DND-41 (cell line): ENCODE results near the gene C3orf18.

Experiments used
- ATAC-seq: fragments of 200-7000 bp; cut with Tn5 transposase; 3 replicates; pipeline ENCODE4 v1.9.1; 2021; ENCODE audit warnings: low read depth; ENCODE audit not compliant: insufficient read depth
- DNase-seq: peaks from one replicate; pipeline ENCODE4 v3.0.0-alpha.2; 2020
- H2AFZ ChIP-seq: 2 replicates; pipeline ENCODE4 v1.6.0; 2012; ENCODE audit warnings: low read depth, low read length
- H3K27ac ChIP-seq: 2 replicates; pipeline ENCODE4 v1.5.1; 2012; ENCODE audit warnings: low read length, inconsistent platforms
- H3K27me3 ChIP-seq: fragments of 200-600 bp; sonication (generic); 2 replicates; pipeline ENCODE4 v1.6.0; 2012; ENCODE audit warnings: low read length, mild to moderate bottlenecking, inconsistent platforms; ENCODE audit not compliant: insufficient read depth, poor library complexity
- H3K36me3 ChIP-seq: 2 replicates; pipeline ENCODE4 v1.5.1; 2012; ENCODE audit warnings: low read length, inconsistent platforms; ENCODE audit not compliant: insufficient read depth
- H3K4me1 ChIP-seq: 2 replicates; pipeline ENCODE4 v1.5.1; 2012; ENCODE audit warnings: mild to moderate bottlenecking, low read length; ENCODE audit not compliant: insufficient read depth
- H3K4me2 ChIP-seq: 2 replicates; pipeline ENCODE4 v1.6.0; 2012; ENCODE audit warnings: mild to moderate bottlenecking, moderate library complexity, low read length, inconsistent platforms; ENCODE audit not compliant: insufficient read depth
- H3K4me3 ChIP-seq, 2 experiments: fragments of 200-600 bp in 1 of 2; shearing (Covaris generic) in 1 of 2; 2 replicates each; pipeline ENCODE4 v1.5.1; 2012 to 2016; ENCODE audit warnings: inconsistent platforms in 2 of 2, low read length in 2 of 2, mild to moderate bottlenecking in 2 of 2, low read depth in 1 of 2, moderate library complexity in 1 of 2
- H3K79me2 ChIP-seq: 2 replicates; pipeline ENCODE4 v1.6.0; 2012; ENCODE audit warnings: low read length, inconsistent platforms; ENCODE audit not compliant: insufficient read depth
- H3K9ac ChIP-seq: 2 replicates; pipeline ENCODE4 v1.6.0; 2012; ENCODE audit warnings: low read depth, mild to moderate bottlenecking, inconsistent platforms, low read length, moderate library complexity
- H3K9me3 ChIP-seq: 2 replicates; pipeline ENCODE4 v1.5.1; 2012; ENCODE audit warnings: low read length, moderate library complexity, mild to moderate bottlenecking, inconsistent platforms; ENCODE audit not compliant: insufficient read depth, severe bottlenecking
- H4K20me1 ChIP-seq: 2 replicates; pipeline ENCODE4 v1.6.0; 2012; ENCODE audit warnings: low read length; ENCODE audit not compliant: insufficient read depth
- EZH2 ChIP-seq: IDR thresholded peaks from 3 replicates; pipeline ENCODE4 v1.6.1; 2012; ENCODE audit warnings: borderline replicate concordance, low read depth, mild to moderate bottlenecking, moderate library complexity, low read length, inconsistent platforms; ENCODE audit not compliant: severe bottlenecking
- TF ChIP-seq, protein P1 (sequence below): IDR thresholded peaks from 2 replicates; pipeline ENCODE4 v1.5.1; 2012; ENCODE audit warnings: borderline replicate concordance, low read length, moderate library complexity, mild to moderate bottlenecking; ENCODE audit not compliant: poor library complexity, severe bottlenecking; ENCODE audit errors: extremely low read depth

C3orf18 gene

DNA sequence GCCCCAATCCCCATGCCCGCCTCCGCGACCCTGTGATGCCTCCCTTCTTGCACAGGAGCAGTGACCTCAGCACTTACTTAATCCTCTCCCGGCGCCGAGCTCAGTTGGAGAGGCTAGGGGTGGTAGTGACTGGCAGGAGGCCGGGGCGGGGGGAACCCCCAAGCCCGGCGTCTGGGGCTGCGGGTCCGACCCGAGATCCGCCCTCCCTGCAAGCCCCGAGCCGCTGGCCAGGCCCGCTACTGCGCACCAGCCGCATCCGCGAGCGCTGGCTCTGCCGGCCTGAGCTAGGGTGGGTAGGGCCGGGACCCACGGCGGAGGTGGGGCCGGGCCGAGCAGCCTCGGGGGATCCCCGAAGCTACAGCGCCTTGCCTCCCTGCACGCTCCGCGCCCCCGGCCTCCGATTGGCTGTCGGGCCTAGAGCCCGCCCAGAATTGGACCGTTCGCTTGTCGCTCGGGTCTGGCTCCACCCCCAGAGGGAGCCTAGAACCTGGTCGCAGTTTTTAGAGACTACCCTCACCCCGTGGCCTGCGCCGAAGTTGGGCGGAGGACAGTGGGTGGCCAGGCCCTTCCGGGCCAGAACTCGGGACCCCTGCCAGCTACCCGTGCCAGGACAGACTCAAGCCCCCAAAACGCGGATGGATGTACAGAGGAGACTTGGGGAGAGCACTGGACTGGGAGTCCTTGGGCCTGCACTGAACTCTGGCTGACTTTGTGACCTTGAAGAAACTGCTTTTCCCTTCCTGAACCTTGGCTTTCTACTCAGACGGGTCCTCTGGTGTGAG, at the start of gene C3orf18:
Gene C3orf18 (minus strand): TSS at position 362 of the 782 bp plus-strand sequence. CDS start 2,048 bp downstream, outside the sequence.
- Histone ChIP-seq H3K9ac (peak within 1 kb of the TSS; percentile 60), H3K9me3 (no peaks in the 10 kb centered on the region), H3K4me2 (peak within 1 kb of the TSS; percentile 90), H3K79me2 (peaks cover 44% of the 10 kb centered on the region), H2AFZ (peak within 1 kb of the TSS; percentile 55), H4K20me1 (0 out of 2 replicates have a peak, but pooled peaks cover 2% of the 10 kb centered on the region), H3K4me3 (peak within 1 kb of the TSS; percentile 13 to 92; a peak in 3 of 4 replicates), H3K27me3 (no peaks in the 10 kb centered on the region), H3K27ac (peak within 1 kb of the TSS; percentile 48), H3K4me1 (peaks cover 55% of the 10 kb centered on the region), H3K36me3 (peaks cover 16% of the 10 kb centered on the region)
- ATAC-seq, result peak; percentile 67
- peak; percentile 93 for DNase-seq
- TF ChIP-seq, protein P1, sequence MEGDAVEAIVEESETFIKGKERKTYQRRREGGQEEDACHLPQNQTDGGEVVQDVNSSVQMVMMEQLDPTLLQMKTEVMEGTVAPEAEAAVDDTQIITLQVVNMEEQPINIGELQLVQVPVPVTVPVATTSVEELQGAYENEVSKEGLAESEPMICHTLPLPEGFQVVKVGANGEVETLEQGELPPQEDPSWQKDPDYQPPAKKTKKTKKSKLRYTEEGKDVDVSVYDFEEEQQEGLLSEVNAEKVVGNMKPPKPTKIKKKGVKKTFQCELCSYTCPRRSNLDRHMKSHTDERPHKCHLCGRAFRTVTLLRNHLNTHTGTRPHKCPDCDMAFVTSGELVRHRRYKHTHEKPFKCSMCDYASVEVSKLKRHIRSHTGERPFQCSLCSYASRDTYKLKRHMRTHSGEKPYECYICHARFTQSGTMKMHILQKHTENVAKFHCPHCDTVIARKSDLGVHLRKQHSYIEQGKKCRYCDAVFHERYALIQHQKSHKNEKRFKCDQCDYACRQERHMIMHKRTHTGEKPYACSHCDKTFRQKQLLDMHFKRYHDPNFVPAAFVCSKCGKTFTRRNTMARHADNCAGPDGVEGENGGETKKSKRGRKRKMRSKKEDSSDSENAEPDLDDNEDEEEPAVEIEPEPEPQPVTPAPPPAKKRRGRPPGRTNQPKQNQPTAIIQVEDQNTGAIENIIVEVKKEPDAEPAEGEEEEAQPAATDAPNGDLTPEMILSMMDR, result no peak
- TF ChIP-seq EZH2, result peak; percentile 74

DNA sequence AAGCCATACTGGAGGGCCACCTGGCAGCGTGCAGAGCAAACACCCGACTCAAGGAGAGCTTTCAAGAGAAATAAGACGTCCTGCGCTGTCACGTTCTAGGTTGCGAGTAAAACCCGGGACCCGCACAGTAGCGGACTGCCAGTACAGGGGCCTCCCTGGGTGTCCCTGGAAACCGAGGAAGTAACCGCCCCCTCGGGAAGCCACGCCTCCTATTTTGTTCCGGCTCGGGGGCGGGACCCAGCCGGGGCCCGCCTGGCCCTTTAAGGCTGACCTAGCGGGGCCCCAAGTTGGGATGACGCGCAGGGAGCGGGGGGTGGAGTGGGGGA, 49.2 kb upstream of the C3orf18 start:
- peaks cover 81% of the 10 kb centered on the region for H3K4me1 ChIP-seq
- peak overlapping the region; percentile 14 to 59; a peak in 3 of 4 replicates for H3K4me3 ChIP-seq
- TF ChIP-seq, protein P1, result no peak
- no peak for TF ChIP-seq EZH2
- no peaks in the 10 kb centered on the region for H3K27me3 ChIP-seq
- DNase-seq (peak; percentile 99), ATAC-seq (peak; percentile 43)
- peak overlapping the region; percentile 93 for H3K9ac ChIP-seq
- peak overlapping the region; percentile 21 for H2AFZ ChIP-seq
- H3K9me3 ChIP-seq, result no peaks in the 10 kb centered on the region
- H3K27ac ChIP-seq, result peak overlapping the region; percentile 80
- H4K20me1 ChIP-seq, result peaks cover 22% of the 10 kb centered on the region
- H3K4me2 ChIP-seq, result peak overlapping the region; percentile 75
- H3K79me2 ChIP-seq, result peaks cover 90% of the 10 kb centered on the region
- H3K36me3 ChIP-seq, result peaks cover 63% of the 10 kb centered on the region

DNA sequence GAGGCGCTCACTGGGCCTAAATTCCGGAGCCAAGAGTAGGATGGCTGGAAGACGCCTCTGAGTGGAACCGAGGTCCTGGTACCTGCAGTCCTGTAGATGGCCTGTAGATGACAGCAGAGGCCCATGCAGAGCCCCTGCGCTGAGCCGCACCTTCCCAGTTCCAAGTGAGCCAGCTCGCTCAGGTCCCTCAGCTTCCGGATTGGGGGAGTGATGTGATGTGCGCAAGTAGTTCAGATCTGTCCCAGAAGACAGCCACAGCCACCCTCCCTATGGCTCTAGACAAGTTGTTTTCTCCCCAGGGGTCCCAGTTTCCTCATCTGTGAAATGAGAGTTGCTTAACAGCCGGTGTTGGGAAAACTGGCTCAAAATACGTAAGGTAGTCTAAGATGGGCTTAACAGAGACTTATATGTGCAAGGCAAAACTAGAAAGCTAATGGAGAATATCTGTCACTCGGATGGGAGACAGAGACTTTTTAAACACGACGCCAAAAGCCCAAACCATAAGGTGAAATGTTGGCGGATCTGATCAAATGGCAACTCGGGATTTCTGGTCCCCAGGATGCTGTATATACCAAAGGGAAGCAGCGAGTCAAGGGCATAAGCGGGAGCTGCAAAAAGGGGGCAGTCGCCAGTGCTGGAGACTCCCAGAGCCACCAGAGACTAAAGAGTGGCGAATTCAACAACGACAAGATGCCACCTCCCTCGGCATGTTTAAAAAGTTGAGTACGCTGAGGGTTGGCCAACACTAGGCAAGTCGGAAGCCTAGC, 48.6 kb upstream of the C3orf18 start:
- no peaks in the 10 kb centered on the region for H3K27me3 ChIP-seq
- H3K79me2 ChIP-seq, result peaks cover 89% of the 10 kb centered on the region
- H3K4me2 ChIP-seq, result peak overlapping the region; percentile 75
- H3K4me1 ChIP-seq, result peaks cover 76% of the 10 kb centered on the region
- no peaks in the 10 kb centered on the region for H3K9me3 ChIP-seq
- DNase-seq (peak; percentile 90), ATAC-seq (peak; percentile 23)
- peaks cover 25% of the 10 kb centered on the region for H4K20me1 ChIP-seq
- TF ChIP-seq, protein P1, result peak; percentile 99
- no peak for TF ChIP-seq EZH2
- H3K9ac ChIP-seq, result peak overlapping the region; percentile 56
- H3K4me3 ChIP-seq, result peak overlapping the region; percentile 14 to 59; a peak in 3 of 4 replicates
- peak overlapping the region; percentile 21 for H2AFZ ChIP-seq
- peaks cover 64% of the 10 kb centered on the region for H3K36me3 ChIP-seq
- peak overlapping the region; percentile 80 for H3K27ac ChIP-seq
